Cardiac muscle cell (in vitro differentiated cells and primary cell): Measurements from ENCODE around the gene SLC25A25. TPM values are rescaled to one million over a fixed set of nuclear protein-coding genes. Genes with fewer than 3 reads are reported as not detected.
"Not testable (repeated sequence)": the region's sequence is repeated elsewhere in the genome, so short reads cannot be mapped to it uniquely, and the experiment has no call there.

ENCODE experiments used
- DNase-seq, 2 donors: peaks; one replicate each; pipeline versions ENCODE4 v3.0.0 to v3.0.0-alpha.2; 2010 to 2017; ENCODE audit warnings: low read depth in 1 of 2, low spot score in 1 of 2
- H3K27ac ChIP-seq: fragments of 200-600 bp; sonication (generic); 2 replicates; pipeline ENCODE4 v1.5.1; 2016
- H3K27me3 ChIP-seq: fragments of 200-600 bp; sonication (generic); 2 replicates; pipeline ENCODE4 v1.6.0; 2016; ENCODE audit warnings: control low read depth
- H3K36me3 ChIP-seq: fragments of 200-600 bp; sonication (generic); 2 replicates; pipeline ENCODE4 v1.5.1; 2016; ENCODE audit warnings: control low read depth
- H3K4me1 ChIP-seq: fragments of 200-600 bp; sonication (generic); 2 replicates; pipeline ENCODE4 v1.8.1; 2017; ENCODE audit warnings: low read depth, mild to moderate bottlenecking, mixed run types
- H3K4me3 ChIP-seq: fragments of 200-600 bp; sonication (generic); 2 replicates; pipeline ENCODE4 v1.5.1; 2016; ENCODE audit warnings: mild to moderate bottlenecking
- H3K9me3 ChIP-seq: fragments of 200-600 bp; sonication (generic); 2 replicates; pipeline ENCODE4 v1.5.1; 2017; ENCODE audit warnings: low read depth, mild to moderate bottlenecking, control low read depth
- polyA plus RNA-seq: library from polyadenylated mRNA; unstranded; fragments of >200 nt; fragmentation: Nextera tagmentation; extraction: Ambion mirVana; gene quantifications from 2 replicates; pipeline ENCODE4 v1.2.1, GENCODE V29; 2016
- total RNA-seq: library from RNA; depleted of rRNA; stranded (reverse); fragments of >200 nt; gene quantifications from 2 replicates; pipeline ENCODE4 v1.2.3, GENCODE V29; 2016
- TF ChIP-seq, protein P1 (sequence below): IDR thresholded peaks from 2 replicates; pipeline ENCODE4 v1.5.1; 2012; ENCODE audit warnings: low read depth, mild to moderate bottlenecking, low read length

Gene SLC25A25
- total and polyA plus RNA-seq, 2 experiments from 2014 or later = 9.1 to 15.8 TPM

DNA sequence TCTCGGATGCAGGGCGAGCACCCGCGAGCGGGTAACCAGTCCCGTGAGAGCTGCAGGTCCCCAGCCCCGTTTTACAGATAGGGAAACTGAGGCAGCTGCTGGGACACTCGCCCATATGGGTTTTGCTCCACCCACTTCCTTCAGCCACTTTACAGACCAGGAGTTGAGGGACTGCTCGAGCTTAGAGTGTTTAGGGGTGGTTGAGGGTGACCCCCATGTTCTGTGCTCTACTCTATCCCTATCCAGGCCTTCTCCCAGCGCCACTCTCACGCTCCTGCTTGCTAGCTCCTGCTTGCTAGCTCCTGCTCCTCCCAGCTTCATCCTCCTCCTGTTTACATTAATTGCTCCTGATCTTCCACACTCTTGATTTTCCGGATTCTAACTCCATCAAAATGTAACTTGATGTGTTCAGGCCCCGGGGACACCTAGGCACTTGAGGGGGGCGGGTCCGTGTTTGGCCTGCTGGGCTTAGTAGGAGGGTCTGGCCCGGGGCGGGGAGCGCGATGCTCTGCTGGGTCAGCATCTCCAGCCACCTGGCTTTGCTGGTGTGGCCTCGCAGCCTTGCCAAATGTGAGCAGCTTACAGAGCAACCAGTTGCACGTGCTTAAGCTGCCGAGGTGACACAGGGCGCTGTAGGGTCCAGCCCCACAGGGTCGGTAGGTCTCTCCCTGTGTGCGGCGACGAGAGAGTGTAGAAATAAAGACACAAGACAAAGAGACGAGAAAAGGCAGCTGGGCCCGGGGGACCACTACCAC, 61.0 kb downstream of the SLC25A25 start:
- no peak for DNase-seq
- Histone ChIP-seq H3K27me3 (no peaks in the 10 kb centered on the region), H3K27ac (no peak overlapping the region), H3K4me3 (peak overlapping the region; percentile 97), H3K4me1 (peaks cover 4% of the 10 kb centered on the region), H3K36me3 (peaks cover 3% of the 10 kb centered on the region), H3K9me3 (no peaks in the 10 kb centered on the region)
- TF ChIP-seq, protein P1, sequence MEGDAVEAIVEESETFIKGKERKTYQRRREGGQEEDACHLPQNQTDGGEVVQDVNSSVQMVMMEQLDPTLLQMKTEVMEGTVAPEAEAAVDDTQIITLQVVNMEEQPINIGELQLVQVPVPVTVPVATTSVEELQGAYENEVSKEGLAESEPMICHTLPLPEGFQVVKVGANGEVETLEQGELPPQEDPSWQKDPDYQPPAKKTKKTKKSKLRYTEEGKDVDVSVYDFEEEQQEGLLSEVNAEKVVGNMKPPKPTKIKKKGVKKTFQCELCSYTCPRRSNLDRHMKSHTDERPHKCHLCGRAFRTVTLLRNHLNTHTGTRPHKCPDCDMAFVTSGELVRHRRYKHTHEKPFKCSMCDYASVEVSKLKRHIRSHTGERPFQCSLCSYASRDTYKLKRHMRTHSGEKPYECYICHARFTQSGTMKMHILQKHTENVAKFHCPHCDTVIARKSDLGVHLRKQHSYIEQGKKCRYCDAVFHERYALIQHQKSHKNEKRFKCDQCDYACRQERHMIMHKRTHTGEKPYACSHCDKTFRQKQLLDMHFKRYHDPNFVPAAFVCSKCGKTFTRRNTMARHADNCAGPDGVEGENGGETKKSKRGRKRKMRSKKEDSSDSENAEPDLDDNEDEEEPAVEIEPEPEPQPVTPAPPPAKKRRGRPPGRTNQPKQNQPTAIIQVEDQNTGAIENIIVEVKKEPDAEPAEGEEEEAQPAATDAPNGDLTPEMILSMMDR = no peak

DNA sequence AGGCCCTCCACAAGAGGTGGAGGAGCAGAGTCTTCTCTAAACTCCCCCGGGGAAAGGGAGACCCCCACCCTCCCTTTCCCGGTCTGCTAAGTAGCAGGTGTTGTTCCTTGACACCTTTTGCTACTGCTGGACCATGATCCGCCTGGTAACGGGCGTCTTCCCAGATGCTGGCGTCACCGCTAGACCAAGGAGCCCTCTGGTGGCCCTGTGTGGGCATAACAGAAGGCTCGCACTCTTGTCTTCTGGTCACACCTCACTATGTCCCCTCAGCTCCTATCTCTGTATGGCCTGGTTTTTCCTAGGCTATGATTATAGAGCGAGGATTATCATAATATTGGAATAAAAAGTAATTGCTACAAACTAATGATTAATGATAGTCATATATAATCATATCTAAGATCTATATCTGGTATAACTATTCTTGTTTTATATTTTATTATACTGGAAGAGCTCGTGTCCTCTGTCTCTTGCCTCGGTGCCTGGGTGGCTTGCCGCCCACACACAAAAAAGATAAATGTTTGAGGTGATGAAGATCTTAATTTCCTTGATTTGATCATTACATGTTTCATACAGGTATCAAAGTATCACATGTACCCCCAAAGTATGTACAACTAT, 62.1 kb downstream of the SLC25A25 start:
- TF ChIP-seq, protein P1 = peak; percentile 32
- not testable (repeated sequence) for H3K4me3 ChIP-seq, H3K4me1 ChIP-seq, H3K27ac ChIP-seq, DNase-seq, H3K27me3 ChIP-seq, H3K36me3 ChIP-seq, H3K9me3 ChIP-seq

DNA sequence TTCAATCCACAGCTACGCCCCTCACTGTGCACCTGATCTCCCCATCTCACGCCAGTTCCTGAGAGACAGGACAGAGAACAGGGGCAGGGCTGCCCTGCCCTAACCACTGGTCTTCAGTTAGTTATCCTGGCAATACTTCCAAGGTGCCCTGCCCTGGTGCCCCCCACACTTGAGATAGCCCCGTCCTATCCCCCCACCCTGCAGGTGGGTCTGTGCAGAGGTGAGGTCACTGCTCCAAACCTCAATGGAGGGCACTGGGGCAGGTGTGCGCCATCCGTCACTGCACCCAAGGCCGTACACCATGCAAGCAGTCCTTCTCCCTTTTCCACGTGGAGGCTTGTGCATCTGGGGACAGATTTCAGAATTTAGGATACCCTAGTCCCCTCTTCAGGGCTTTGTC, 62.6 kb downstream of the SLC25A25 start:
- H3K27me3 ChIP-seq, H3K4me3 ChIP-seq, H3K9me3 ChIP-seq, H3K27ac ChIP-seq, DNase-seq, H3K4me1 ChIP-seq, H3K36me3 ChIP-seq: not testable (repeated sequence)

DNA sequence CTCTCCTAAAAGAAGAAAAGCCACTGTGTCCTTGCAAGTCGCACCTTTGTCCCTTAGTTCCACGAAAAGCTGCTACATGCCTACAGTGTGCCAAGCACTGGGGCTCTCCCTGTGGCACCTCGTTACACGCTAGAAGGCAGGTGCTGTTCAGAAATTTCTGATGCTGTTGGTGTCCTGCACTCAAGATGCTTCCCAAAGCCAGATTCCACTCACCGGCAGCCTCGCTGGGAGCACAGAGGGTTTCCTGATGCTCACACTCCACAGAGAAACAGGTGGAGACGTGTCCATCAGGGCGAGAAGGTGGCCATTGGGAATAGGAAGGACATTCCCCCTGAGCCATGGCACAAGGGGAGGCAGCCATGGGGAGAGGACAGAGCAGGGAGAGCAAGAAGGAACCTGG, 63.3 kb downstream of the SLC25A25 start:
- H3K9me3 ChIP-seq, H3K4me3 ChIP-seq, H3K36me3 ChIP-seq, H3K4me1 ChIP-seq, DNase-seq, H3K27ac ChIP-seq, H3K27me3 ChIP-seq: not testable (repeated sequence)

DNA sequence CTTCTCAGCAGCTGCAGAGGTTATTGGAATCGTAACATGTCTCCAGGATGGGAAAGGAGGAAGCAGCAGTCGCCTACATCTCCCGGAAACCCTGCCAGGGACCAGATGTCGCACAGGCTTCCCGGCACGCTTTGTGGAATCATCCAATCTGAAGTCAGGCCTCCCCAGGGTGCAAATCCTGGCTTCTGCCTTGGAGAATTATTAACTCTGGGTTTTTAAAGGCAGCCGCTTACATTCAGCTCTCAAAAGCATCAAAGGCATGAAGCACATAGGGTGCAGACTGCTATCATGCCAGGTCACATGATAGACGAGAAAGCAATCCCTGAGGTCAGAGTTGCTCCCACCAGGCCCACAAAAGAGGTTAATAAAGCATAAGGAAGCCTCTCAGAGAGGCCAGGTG, 64.1 kb downstream of the SLC25A25 start:
- not testable (repeated sequence) for H3K4me1 ChIP-seq, H3K36me3 ChIP-seq, DNase-seq, H3K27ac ChIP-seq, H3K27me3 ChIP-seq, H3K4me3 ChIP-seq, H3K9me3 ChIP-seq

DNA sequence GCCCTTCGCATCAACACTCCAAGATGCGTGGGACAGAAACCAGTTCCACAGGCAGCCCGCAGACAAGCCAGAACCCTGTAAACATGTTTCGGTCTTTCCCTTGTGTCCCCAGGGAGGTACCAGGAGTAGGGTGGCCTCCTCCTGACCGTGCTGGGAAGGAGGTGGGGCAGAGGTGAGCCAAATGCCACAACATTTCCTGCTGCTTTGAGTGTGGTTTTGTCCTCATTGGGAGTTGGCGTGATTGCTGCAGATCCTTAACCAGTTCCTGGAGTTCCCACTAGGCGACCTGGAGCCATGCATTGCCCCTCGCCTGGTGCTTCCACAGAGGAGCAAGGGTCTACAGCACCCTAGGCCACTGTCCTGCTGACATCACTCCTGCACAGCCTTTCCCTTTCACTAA, 67.5 kb downstream of the SLC25A25 start:
- H3K27me3 ChIP-seq, H3K27ac ChIP-seq, DNase-seq, H3K36me3 ChIP-seq, H3K9me3 ChIP-seq, H3K4me1 ChIP-seq, H3K4me3 ChIP-seq: not testable (repeated sequence)

DNA sequence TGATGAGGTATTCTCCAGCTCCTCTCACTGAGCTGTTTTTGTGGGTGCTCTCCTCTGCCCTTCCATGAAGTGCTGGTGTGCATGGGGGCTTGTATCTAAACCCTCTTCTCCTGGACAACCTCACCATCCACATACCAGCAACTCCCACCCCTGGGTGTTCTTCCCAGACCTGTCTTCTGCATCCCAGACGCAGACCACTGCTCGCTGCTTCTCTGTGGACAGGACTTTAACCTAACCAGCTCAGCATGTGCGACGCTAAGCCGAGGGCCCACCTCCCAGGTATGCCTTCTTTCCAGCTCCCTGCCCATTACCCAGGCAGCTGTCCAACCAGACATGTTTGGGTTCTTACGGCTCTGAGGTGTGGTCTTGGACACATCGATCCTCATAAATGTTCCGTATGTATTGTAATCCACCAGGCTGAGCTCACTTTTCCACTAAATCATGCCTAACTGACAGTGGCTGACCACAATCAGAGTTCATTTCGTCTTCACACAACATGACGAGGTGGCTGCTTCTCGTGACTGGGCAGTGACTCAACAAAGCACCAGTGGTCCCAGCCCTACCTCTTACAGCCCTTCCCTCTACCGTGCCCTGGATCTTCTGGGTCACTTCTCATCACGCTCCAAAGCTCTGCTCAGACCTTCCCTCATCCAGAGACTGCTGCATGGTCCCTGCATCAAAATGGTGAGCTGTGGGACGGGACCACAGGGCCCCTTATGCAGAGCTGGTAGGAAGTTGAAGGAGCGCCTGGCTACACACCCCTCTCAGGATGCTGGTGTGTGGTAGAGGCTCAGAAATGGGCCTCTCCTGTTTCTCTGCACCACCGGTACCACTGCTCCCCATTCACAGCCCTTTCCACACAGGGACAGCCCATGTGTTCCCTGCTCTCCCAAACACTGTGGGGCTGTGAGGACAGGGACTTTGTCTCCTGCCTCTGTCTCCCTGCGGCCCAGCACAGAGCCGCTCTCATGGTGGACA, 69.1 kb downstream of the SLC25A25 start:
- H3K27me3 ChIP-seq = no peaks in the 10 kb centered on the region
- no peaks in the 10 kb centered on the region for H3K36me3 ChIP-seq
- no peaks in the 10 kb centered on the region for H3K9me3 ChIP-seq
- peak in 1 of 2 donors; percentile 23 for DNase-seq
- TF ChIP-seq, protein P1 = no peak
- H3K4me3 ChIP-seq = no peak overlapping the region
- H3K4me1 ChIP-seq = no peaks in the 10 kb centered on the region
- H3K27ac ChIP-seq = no peak overlapping the region
